ENCODE data around the gene ARHGDIA.

- no peak for TF ChIP-seq POLR2AphosphoS5 (IDR thresholded peaks at IDR 0.05)
- no peak for TF ChIP-seq CTCF (IDR thresholded peaks at IDR 0.05; ENCODE audit: poor library complexity, severe bottlenecking)
- no peak for TF ChIP-seq EP300 (conservative IDR thresholded peaks at IDR 0.05; ENCODE audit: poor library complexity, severe bottlenecking)
- TF ChIP-seq EZH2 (IDR thresholded peaks at IDR 0.05; ENCODE audit: borderline replicate concordance, insufficient read depth, low read length, poor library complexity, severe bottlenecking), result no peak
- TF ChIP-seq REST (IDR thresholded peaks at IDR 0.05; ENCODE audit: borderline replicate concordance), result no peak
- no peak for TF ChIP-seq TAF1 (IDR thresholded peaks at IDR 0.05; ENCODE audit: low read depth)
- TF ChIP-seq SMC3 (conservative IDR thresholded peaks at IDR 0.05; ENCODE audit: poor library complexity), result no peak
- TF ChIP-seq RAD21 (conservative IDR thresholded peaks at IDR 0.05), result no peak
Measured at GRCh38 chr17:81863833-81864768, 7.0 kb downstream of the ARHGDIA start.
